ENCODE measurements around the gene NFASC. TPM values are rescaled to one million over a fixed set of nuclear protein-coding genes. Genes with fewer than 3 reads are reported as not detected.

Gene NFASC
- total RNA-seq, 1 experiment from 2014 or later, result not detected

DNA sequence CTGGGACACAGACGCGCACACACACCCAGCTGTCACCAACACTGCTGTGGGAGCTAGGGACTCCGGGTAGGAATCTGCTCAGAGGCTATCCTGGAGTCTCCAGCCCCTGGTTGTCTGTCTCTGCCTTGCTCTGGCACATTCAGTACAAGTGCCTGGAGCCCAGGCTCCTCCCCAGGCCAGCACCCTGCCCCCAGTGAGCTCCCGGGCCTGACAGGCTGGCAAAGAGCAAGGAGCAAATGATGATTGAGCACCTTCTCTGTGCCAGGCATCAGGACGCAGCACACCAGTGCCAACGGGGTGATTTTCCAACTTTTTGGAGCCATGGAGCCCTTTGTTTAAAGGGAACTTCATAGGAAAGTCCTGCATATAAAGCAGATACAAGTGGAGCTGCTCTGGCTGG lies 178.8 kb downstream of the NFASC start:
- Mint-ChIP-seq H3K27ac (ENCODE audit: unreplicated experiment) (no peak overlapping the region), H3K27me3 (ENCODE audit: unreplicated experiment) (peaks cover 100% of the 10 kb centered on the region), H3K4me1 (ENCODE audit: low read depth, unreplicated experiment) (no peaks in the 10 kb centered on the region), H3K36me3 (ENCODE audit: insufficient read depth, unreplicated experiment) (no peaks in the 10 kb centered on the region), H3K9me3 (ENCODE audit: low read depth, unreplicated experiment) (no peaks in the 10 kb centered on the region), H3K4me3 (ENCODE audit: low read depth, unreplicated experiment) (no peak overlapping the region)
- CTCF ChIA-PET, result interaction anchor here (0.6 kb wide), 1 partner anchor 20 kb away, joined by 3 read pairs; no protein-coding TSS in a partner anchor
- TF ChIP-seq CTCF (IDR thresholded peaks at IDR 0.05; ENCODE audit: unreplicated experiment), result no peak
- BruUV-seq (replicated peaks), result no TSS peak
- no peak for DNase-seq
- intact Hi-C loops (cut with micrococcal nuclease; ENCODE audit: unreplicated experiment), result no loop called here

GRCh38 chr1:205052690-205053089 lies 182.0 kb downstream of the NFASC start:
- H3K27ac Mint-ChIP-seq (ENCODE audit: unreplicated experiment), result no peak overlapping the region
- no peaks in the 10 kb centered on the region for H3K36me3 Mint-ChIP-seq (ENCODE audit: insufficient read depth, unreplicated experiment)
- no peak for TF ChIP-seq CTCF (IDR thresholded peaks at IDR 0.05; ENCODE audit: unreplicated experiment)
- BruUV-seq (replicated peaks), result no TSS peak
- H3K4me1 Mint-ChIP-seq (ENCODE audit: low read depth, unreplicated experiment), result no peaks in the 10 kb centered on the region
- DNase-seq, result no peak
- peaks cover 100% of the 10 kb centered on the region for H3K27me3 Mint-ChIP-seq (ENCODE audit: unreplicated experiment)
- no peaks in the 10 kb centered on the region for H3K9me3 Mint-ChIP-seq (ENCODE audit: low read depth, unreplicated experiment)
- intact Hi-C loops (cut with micrococcal nuclease; ENCODE audit: unreplicated experiment), result no loop called here
- H3K4me3 Mint-ChIP-seq (ENCODE audit: low read depth, unreplicated experiment), result no peak overlapping the region
- CTCF ChIA-PET, result interaction anchor here (0.6 to 1.5 kb wide), 2 partner anchors 9 to 218 kb away, joined by 4 read pairs; no protein-coding TSS in a partner anchor

DNA sequence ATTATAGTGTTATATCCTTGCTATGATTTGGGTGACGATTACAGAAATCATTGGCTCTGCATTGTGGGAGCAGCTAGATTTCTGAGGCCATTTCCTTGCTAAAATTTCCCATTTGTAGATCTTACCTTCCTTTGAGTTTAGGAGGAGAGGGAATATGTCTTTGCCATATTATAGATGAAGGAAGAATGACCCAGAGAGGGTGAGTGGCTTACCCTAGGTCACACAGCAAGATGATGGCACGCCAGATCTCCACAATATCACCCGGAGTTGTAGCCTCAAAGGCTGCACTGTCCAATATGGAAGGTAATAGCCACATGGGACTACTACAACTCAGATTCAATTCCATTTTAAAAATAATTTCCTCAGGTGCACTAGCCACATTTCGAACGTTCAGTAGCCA lies 182.6 kb downstream of the NFASC start:
- no peaks in the 10 kb centered on the region for H3K4me1 Mint-ChIP-seq (ENCODE audit: low read depth, unreplicated experiment)
- intact Hi-C loops (cut with micrococcal nuclease; ENCODE audit: unreplicated experiment), result no loop called here
- BruUV-seq (replicated peaks), result no TSS peak
- no peak overlapping the region for H3K27ac Mint-ChIP-seq (ENCODE audit: unreplicated experiment)
- no peaks in the 10 kb centered on the region for H3K9me3 Mint-ChIP-seq (ENCODE audit: low read depth, unreplicated experiment)
- H3K4me3 Mint-ChIP-seq (ENCODE audit: low read depth, unreplicated experiment), result no peak overlapping the region
- CTCF ChIA-PET, result no interaction called here
- H3K27me3 Mint-ChIP-seq (ENCODE audit: unreplicated experiment), result peaks cover 100% of the 10 kb centered on the region
- no peaks in the 10 kb centered on the region for H3K36me3 Mint-ChIP-seq (ENCODE audit: insufficient read depth, unreplicated experiment)
- DNase-seq, result no peak
- TF ChIP-seq CTCF (IDR thresholded peaks at IDR 0.05; ENCODE audit: unreplicated experiment), result no peak

GRCh38 chr1:205054013-205054412 lies 183.4 kb downstream of the NFASC start:
- BruUV-seq (replicated peaks), result no TSS peak
- no peak overlapping the region for H3K4me3 Mint-ChIP-seq (ENCODE audit: low read depth, unreplicated experiment)
- H3K9me3 Mint-ChIP-seq (ENCODE audit: low read depth, unreplicated experiment), result no peaks in the 10 kb centered on the region
- no peak for DNase-seq
- CTCF ChIA-PET, result interaction anchor here (1.1 kb wide), 1 partner anchor 65 kb away, joined by 4 read pairs; no protein-coding TSS in a partner anchor
- no peak for TF ChIP-seq CTCF (IDR thresholded peaks at IDR 0.05; ENCODE audit: unreplicated experiment)
- no peaks in the 10 kb centered on the region for H3K36me3 Mint-ChIP-seq (ENCODE audit: insufficient read depth, unreplicated experiment)
- H3K27me3 Mint-ChIP-seq (ENCODE audit: unreplicated experiment), result peaks cover 100% of the 10 kb centered on the region
- intact Hi-C loops (cut with micrococcal nuclease; ENCODE audit: unreplicated experiment), result no loop called here
- no peak overlapping the region for H3K27ac Mint-ChIP-seq (ENCODE audit: unreplicated experiment)
- no peaks in the 10 kb centered on the region for H3K4me1 Mint-ChIP-seq (ENCODE audit: low read depth, unreplicated experiment)

Data from Calu3 (cell line).